ENCODE results near the gene TMBIM1.

GRCh38 chr2:218229239-218229638 is 63.1 kb downstream of the TMBIM1 start:
- TF ChIP-seq CTCF (IDR thresholded peaks at IDR 0.05) (no peak), POLR2A (IDR thresholded peaks at IDR 0.05) (no peak)

All from esophagus squamous epithelium (tissue), 4 donors.